Trophoblast cell (in vitro differentiated cells and primary cell): ENCODE data around the gene CDCA7.

ENCODE experiments used
- DNase-seq, 2 donors: peaks; one replicate each; pipeline ENCODE4 v3.0.0-alpha.2; 2016
- H2AFZ ChIP-seq: 2 replicates; pipeline ENCODE4 v1.6.1; 2013; ENCODE audit warnings: low read length, moderate library complexity, mild to moderate bottlenecking; ENCODE audit not compliant: insufficient read depth, poor library complexity
- H2AK5ac ChIP-seq: 2 replicates; pipeline ENCODE4 v1.6.1; 2013; ENCODE audit warnings: mild to moderate bottlenecking, low read length
- H2BK120ac ChIP-seq: 2 replicates; pipeline ENCODE4 v1.6.1; 2013; ENCODE audit warnings: low read length, mild to moderate bottlenecking, moderate library complexity; ENCODE audit not compliant: insufficient read depth, poor library complexity
- H2BK12ac ChIP-seq: 2 replicates; pipeline ENCODE4 v1.6.1; 2013; ENCODE audit warnings: mild to moderate bottlenecking, low read length, moderate library complexity
- H2BK5ac ChIP-seq: 2 replicates; pipeline ENCODE4 v1.6.1; 2013; ENCODE audit warnings: low read length, low read depth, moderate library complexity, mild to moderate bottlenecking; ENCODE audit not compliant: poor library complexity
- H3K14ac ChIP-seq: 2 replicates; pipeline ENCODE4 v1.6.1; 2013; ENCODE audit warnings: mild to moderate bottlenecking, low read length
- H3K18ac ChIP-seq: 2 replicates; pipeline ENCODE4 v1.6.1; 2013; ENCODE audit warnings: mild to moderate bottlenecking, low read length
- H3K23ac ChIP-seq: 2 replicates; pipeline ENCODE4 v1.6.1; 2013; ENCODE audit warnings: low read length
- H3K27ac ChIP-seq: 2 replicates; pipeline ENCODE4 v1.5.1; 2013; ENCODE audit warnings: low read depth, mild to moderate bottlenecking, inconsistent platforms, low read length, moderate library complexity
- H3K27me3 ChIP-seq: 2 replicates; pipeline ENCODE4 v1.6.1; 2013; ENCODE audit warnings: inconsistent platforms, mild to moderate bottlenecking, low read length, moderate library complexity; ENCODE audit not compliant: insufficient read depth
- H3K36me3 ChIP-seq, 2 experiments: 1 replicate in 1 of 2; 2 replicates in 1 of 2; pipeline ENCODE4 v1.6.1; 2013; ENCODE audit warnings: low read length in 2 of 2, mild to moderate bottlenecking in 2 of 2, moderate library complexity in 1 of 2; ENCODE audit not compliant: insufficient read depth in 2 of 2, control insufficient read depth in 1 of 2
- H3K4ac ChIP-seq: 2 replicates; pipeline ENCODE4 v1.6.1; 2013; ENCODE audit warnings: low read depth, mild to moderate bottlenecking, low read length, moderate library complexity
- H3K4me1 ChIP-seq, 2 experiments: 1 replicate in 1 of 2; 2 replicates in 1 of 2; pipeline ENCODE4 v1.6.1; 2013; ENCODE audit warnings: low read length in 2 of 2, mild to moderate bottlenecking in 2 of 2, moderate library complexity in 1 of 2; ENCODE audit not compliant: insufficient read depth in 2 of 2, control insufficient read depth in 1 of 2
- H3K4me2 ChIP-seq: 2 replicates; pipeline ENCODE4 v1.6.1; 2013; ENCODE audit warnings: inconsistent platforms, mild to moderate bottlenecking, low read length, moderate library complexity
- H3K4me3 ChIP-seq: 2 replicates; pipeline ENCODE4 v1.5.1; 2013; ENCODE audit warnings: mild to moderate bottlenecking, low read depth, low read length, inconsistent platforms
- H3K79me1 ChIP-seq: one replicate; pipeline ENCODE4 v1.6.1; 2013; ENCODE audit warnings: low read length
- H3K79me2 ChIP-seq: 2 replicates; pipeline ENCODE4 v1.6.1; 2013; ENCODE audit warnings: low read length, mild to moderate bottlenecking; ENCODE audit not compliant: control insufficient read depth, insufficient read depth, poor library complexity
- H3K9ac ChIP-seq: 2 replicates; pipeline ENCODE4 v1.6.1; 2013; ENCODE audit warnings: mild to moderate bottlenecking, low read length
- H3K9me3 ChIP-seq: 2 replicates; pipeline ENCODE4 v1.6.1; 2013; ENCODE audit warnings: low read depth, mild to moderate bottlenecking, control low read depth, inconsistent platforms, low read length; ENCODE audit not compliant: insufficient read depth
- H4K12ac ChIP-seq: 2 replicates; pipeline ENCODE4 v1.6.1; 2013; ENCODE audit warnings: low read depth, mild to moderate bottlenecking, low read length, moderate library complexity
- H4K8ac ChIP-seq: 2 replicates; pipeline ENCODE4 v1.6.1; 2013; ENCODE audit warnings: low read depth, mild to moderate bottlenecking, low read length, moderate library complexity
- H4K91ac ChIP-seq: one replicate; pipeline ENCODE4 v1.6.1; 2013; ENCODE audit warnings: low read depth, mild to moderate bottlenecking, low read length, moderate library complexity
- WGBS: extraction: QIAGEN DNeasy Blood & Tissue Kit; methylation state at CpG from one replicate; pipeline ENCODE4 v1.1.7; 2013; ENCODE audit warnings: missing lambda C conversion rate; ENCODE audit not compliant: insufficient read length, insufficient coverage; ENCODE audit errors: extremely low coverage; 5-methylcytosine and 5-hydroxymethylcytosine counted together

Gene CDCA7

DNA sequence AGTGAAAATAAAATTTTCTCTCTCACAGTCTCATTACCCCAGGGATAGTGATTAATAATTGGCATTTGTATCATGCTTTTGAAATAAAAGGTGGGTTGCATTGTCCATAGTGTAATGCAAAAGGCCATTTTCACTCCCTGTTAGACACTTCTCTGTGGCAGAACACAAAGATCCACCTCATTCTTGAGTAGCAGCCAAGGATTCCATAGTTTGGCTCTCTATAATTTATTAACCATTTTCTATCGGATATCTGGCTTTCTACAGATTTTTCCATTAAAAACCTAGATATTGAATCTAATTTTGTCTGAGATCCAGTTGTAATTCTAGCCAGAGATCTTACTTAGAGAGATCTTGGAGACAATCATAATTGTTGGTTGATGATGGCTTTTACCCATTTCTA lies 39.0 kb downstream of the CDCA7 start:
- Histone ChIP-seq H3K9ac (no peak overlapping the region), H2AK5ac (no peak overlapping the region), H2AFZ (no peak overlapping the region), H3K23ac (no peak overlapping the region), H3K4me1 (peaks cover 0 to 2% of the 10 kb centered on the region in 2 experiments), H2BK12ac (no peak overlapping the region), H3K27me3 (no peaks in the 10 kb centered on the region), H3K79me1 (no peaks in the 10 kb centered on the region), H3K14ac (no peak overlapping the region), H3K18ac (no peak overlapping the region), H2BK5ac (no peak overlapping the region), H3K36me3 (no peaks in the 10 kb centered on the region), H4K12ac (no peak overlapping the region), H4K91ac (no peak overlapping the region), H3K27ac (no peak overlapping the region), H3K4ac (no peak overlapping the region), H4K8ac (no peak overlapping the region), H3K79me2 (no peaks in the 10 kb centered on the region), H3K9me3 (no peaks in the 10 kb centered on the region), H2BK120ac (no peak overlapping the region), H3K4me2 (no peak overlapping the region), H3K4me3 (no peak overlapping the region)
- no peak for DNase-seq
- WGBS: no CpG with 5 or more reads among the region's 1 CpG

DNA sequence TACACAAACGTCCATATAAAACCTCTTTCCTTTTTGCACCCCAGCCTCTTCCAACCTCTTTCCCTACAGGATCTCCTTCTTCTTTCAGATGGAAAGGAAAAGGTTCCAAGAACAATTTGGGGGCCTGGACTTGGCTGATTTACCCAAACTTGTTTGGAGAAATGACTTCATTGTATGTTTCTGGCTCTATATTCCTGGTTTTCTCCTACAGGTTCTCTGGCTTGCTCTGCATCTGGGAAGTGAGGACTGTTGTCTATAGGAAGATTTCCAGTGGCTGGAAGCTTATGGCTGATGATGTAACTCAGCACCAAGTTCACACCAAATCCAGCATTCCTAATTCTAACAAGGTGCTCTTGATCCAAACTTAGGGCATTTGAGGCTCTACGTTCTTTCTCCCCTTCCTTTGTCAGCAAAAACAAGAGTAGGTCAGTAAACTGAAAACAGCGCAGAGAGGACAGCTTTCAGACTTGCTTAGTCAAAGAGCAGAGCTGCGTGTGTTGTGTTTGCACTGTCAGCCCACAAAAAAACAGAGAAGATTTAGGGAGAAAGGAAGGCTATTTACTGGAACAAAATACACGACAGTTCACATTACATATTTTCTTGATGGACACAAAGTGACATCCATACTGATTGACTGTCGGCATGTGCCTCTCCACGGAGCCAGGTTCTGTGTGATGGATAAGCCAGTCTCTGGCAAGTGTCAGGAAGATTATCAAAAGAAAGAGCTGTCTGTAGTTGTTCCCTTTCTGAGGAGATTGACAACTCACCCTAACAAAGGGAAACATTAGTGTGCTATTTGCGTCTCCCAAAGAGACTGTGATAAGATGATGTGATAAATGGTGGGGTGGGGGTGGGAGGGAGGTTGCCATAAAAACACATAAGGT lies 39.7 kb downstream of the CDCA7 start:
- no CpG with 5 or more reads among the region's 8 CpGs for WGBS
- H3K27ac ChIP-seq: no peak overlapping the region
- H2AK5ac ChIP-seq: no peak overlapping the region

DNA sequence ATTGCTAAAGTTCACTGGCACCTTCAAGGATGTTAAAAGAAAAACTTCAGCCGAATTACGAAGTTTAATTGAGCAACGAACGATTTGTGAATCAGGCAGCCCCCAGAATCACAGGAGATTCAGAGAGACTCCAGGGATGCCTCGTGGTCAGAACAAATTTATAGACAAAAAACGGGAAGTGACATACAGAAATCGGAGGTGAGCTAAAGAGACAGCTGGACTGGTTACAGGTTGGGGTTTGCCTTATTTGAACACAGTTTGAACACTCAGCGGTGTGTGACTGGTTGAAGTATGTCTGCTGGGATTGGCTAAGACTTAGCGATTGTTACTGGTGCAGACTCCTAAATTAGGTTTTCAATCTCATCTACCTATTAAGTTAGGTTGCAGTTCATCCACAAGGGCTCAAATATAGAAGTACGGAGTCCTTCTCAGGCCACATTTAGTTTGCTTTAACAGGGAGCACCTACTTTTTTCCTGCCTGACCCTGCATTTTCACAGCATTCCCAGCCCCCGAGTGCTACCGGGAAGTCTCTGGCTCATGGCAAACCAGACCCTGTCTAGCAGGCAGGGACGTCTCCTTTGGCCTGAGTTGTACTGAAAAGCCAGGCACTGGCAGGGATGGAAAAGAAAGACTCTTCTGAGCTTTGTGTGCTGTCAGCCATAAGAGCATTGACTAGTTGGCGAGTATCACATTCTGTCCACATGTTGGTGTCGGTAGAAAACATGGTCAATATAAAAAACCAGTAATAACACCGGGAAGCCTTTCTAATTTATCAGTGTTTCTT lies 41.1 kb downstream of the CDCA7 start:
- H3K23ac ChIP-seq: no peak overlapping the region
- no peak for DNase-seq

More for the DNA sequence above, 39.7 kb downstream of the CDCA7 start:
- no peak for DNase-seq
- Histone ChIP-seq H3K23ac (no peak overlapping the region), H4K8ac (no peak overlapping the region), H3K4me1 (peaks cover 0 to 2% of the 10 kb centered on the region in 2 experiments), H3K4ac (no peak overlapping the region), H3K14ac (no peak overlapping the region), H2BK12ac (no peak overlapping the region), H3K9ac (no peak overlapping the region), H2BK120ac (no peak overlapping the region), H3K36me3 (no peaks in the 10 kb centered on the region), H2AFZ (no peak overlapping the region), H3K27me3 (no peaks in the 10 kb centered on the region), H3K9me3 (no peaks in the 10 kb centered on the region), H3K4me2 (no peak overlapping the region), H2BK5ac (no peak overlapping the region), H4K91ac (no peak overlapping the region), H3K79me1 (no peaks in the 10 kb centered on the region), H4K12ac (no peak overlapping the region), H3K79me2 (no peaks in the 10 kb centered on the region), H3K4me3 (no peak overlapping the region), H3K18ac (no peak overlapping the region)

DNA sequence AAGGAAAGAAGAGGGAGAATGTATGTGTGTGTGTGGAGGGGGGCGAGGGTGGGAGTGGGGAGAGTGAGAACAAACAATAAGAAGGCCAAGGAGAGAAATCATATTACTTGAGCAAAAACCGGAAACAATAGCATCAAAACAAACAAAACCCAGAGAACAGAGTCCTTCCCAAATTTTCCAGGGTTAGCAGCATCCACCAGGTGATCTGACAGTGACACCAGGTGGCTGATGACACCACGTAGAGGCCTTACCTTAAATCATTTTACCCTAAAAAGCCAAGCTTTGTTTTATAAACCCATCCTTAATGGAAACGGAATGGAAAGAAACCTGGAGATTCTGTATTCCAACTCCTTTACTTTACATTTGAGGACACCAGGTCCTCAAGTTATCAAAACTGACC lies 42.9 kb downstream of the CDCA7 start:
- Histone ChIP-seq H4K12ac (no peak overlapping the region), H3K14ac (no peak overlapping the region), H3K79me1 (no peaks in the 10 kb centered on the region), H2AFZ (no peak overlapping the region), H3K27me3 (no peaks in the 10 kb centered on the region), H3K36me3 (no peaks in the 10 kb centered on the region), H3K79me2 (no peaks in the 10 kb centered on the region), H3K9ac (no peak overlapping the region), H3K9me3 (no peaks in the 10 kb centered on the region), H3K27ac (no peak overlapping the region), H3K4ac (no peak overlapping the region), H3K4me2 (no peak overlapping the region), H4K8ac (no peak overlapping the region), H3K4me1 (peaks cover 0 to under 1% of the 10 kb centered on the region in 2 experiments), H2BK120ac (no peak overlapping the region), H4K91ac (no peak overlapping the region), H2BK5ac (no peak overlapping the region), H2AK5ac (no peak overlapping the region), H3K4me3 (no peak overlapping the region), H3K18ac (no peak overlapping the region), H3K23ac (no peak overlapping the region), H2BK12ac (no peak overlapping the region)
- WGBS: 100% methylated on average over 1 of the region's 4 CpGs
- DNase-seq: peak in 1 of 2 donors; percentile 14

More for the DNA sequence above, 41.1 kb downstream of the CDCA7 start:
- Histone ChIP-seq H4K8ac (no peak overlapping the region), H2AK5ac (no peak overlapping the region), H3K4me2 (no peak overlapping the region), H2BK120ac (no peak overlapping the region), H2BK12ac (no peak overlapping the region), H3K4me3 (no peak overlapping the region), H3K4ac (no peak overlapping the region), H3K27ac (no peak overlapping the region), H3K14ac (no peak overlapping the region), H3K9me3 (no peaks in the 10 kb centered on the region), H2AFZ (no peak overlapping the region), H3K9ac (no peak overlapping the region), H3K79me2 (no peaks in the 10 kb centered on the region), H2BK5ac (no peak overlapping the region), H3K4me1 (no peaks in the 10 kb centered on the region), H3K79me1 (no peaks in the 10 kb centered on the region), H4K12ac (no peak overlapping the region), H3K36me3 (no peaks in the 10 kb centered on the region), H4K91ac (no peak overlapping the region), H3K18ac (no peak overlapping the region), H3K27me3 (no peaks in the 10 kb centered on the region)
- no CpG with 5 or more reads among the region's 16 CpGs for WGBS
